ENCODE data around the gene AANAT. TPM values are rescaled to one million over a fixed set of nuclear protein-coding genes. Genes with fewer than 3 reads are reported as not detected.

The AANAT gene
- total and polyA plus RNA-seq, 2 donors, result 0.14 TPM; not detected in 1

GRCh38 chr17:76462556-76463290, 4.7 kb upstream of the AANAT start:
- WGBS, result 91% methylated on average over 24 of the region's 24 CpGs
- Histone ChIP-seq H3K4me3 (ENCODE audit: low read length in 2 of 2) (no peak overlapping the region), H3K9me3 (ENCODE audit: control insufficient read depth in 2 of 2, insufficient read depth in 1 of 2, low read length in 1 of 2) (no peaks in the 10 kb centered on the region), H3K27me3 (ENCODE audit: control insufficient read depth in 2 of 2, insufficient read depth in 1 of 2, low read length in 1 of 2) (peaks cover 0 to 9% of the 10 kb centered on the region in 2 donors), H3K27ac (ENCODE audit: low read depth in 1 of 2, low read length in 1 of 2) (no peak overlapping the region), H3K36me3 (ENCODE audit: control insufficient read depth in 2 of 2, insufficient read depth in 2 of 2, low read length in 1 of 2) (no peaks in the 10 kb centered on the region), H3K4me1 (ENCODE audit: control insufficient read depth in 2 of 2, insufficient read depth in 2 of 2, low read length in 2 of 2) (no peaks in the 10 kb centered on the region)
- no peak for DNase-seq (ENCODE audit: low read depth in 6 of 9, low spot score in 9 of 9)

- WGBS, result 96% methylated on average over 6 of the region's 6 CpGs
- H3K27ac ChIP-seq (ENCODE audit: low read depth in 1 of 2, low read length in 1 of 2), result no peak overlapping the region
- no peaks in the 10 kb centered on the region for H3K4me1 ChIP-seq (ENCODE audit: control insufficient read depth in 2 of 2, insufficient read depth in 2 of 2, low read length in 2 of 2)
- peaks cover 0 to 7% of the 10 kb centered on the region in 2 donors for H3K27me3 ChIP-seq (ENCODE audit: control insufficient read depth in 2 of 2, insufficient read depth in 1 of 2, low read length in 1 of 2)
- H3K4me3 ChIP-seq (ENCODE audit: low read length in 2 of 2), result no peak overlapping the region
- DNase-seq (ENCODE audit: low read depth in 6 of 9, low spot score in 9 of 9), result no peak
- no peaks in the 10 kb centered on the region for H3K36me3 ChIP-seq (ENCODE audit: control insufficient read depth in 2 of 2, insufficient read depth in 2 of 2, low read length in 1 of 2)
- no peaks in the 10 kb centered on the region for H3K9me3 ChIP-seq (ENCODE audit: control insufficient read depth in 2 of 2, insufficient read depth in 1 of 2, low read length in 1 of 2)
These were observed 650 bp upstream of the AANAT start for GRCh38 chr17:76466775-76467130.

GRCh38 chr17:76467809-76468633, 618 bp downstream of the AANAT start:
- no peaks in the 10 kb centered on the region for H3K36me3 ChIP-seq (ENCODE audit: control insufficient read depth in 2 of 2, insufficient read depth in 2 of 2, low read length in 1 of 2)
- H3K9me3 ChIP-seq (ENCODE audit: control insufficient read depth in 2 of 2, insufficient read depth in 1 of 2, low read length in 1 of 2), result no peaks in the 10 kb centered on the region
- no peaks in the 10 kb centered on the region for H3K27me3 ChIP-seq (ENCODE audit: control insufficient read depth in 2 of 2, insufficient read depth in 1 of 2, low read length in 1 of 2)
- DNase-seq (ENCODE audit: low read depth in 6 of 9, low spot score in 9 of 9), result no peak
- WGBS, result 90% methylated on average over 8 of the region's 8 CpGs
- H3K4me1 ChIP-seq (ENCODE audit: control insufficient read depth in 2 of 2, insufficient read depth in 2 of 2, low read length in 2 of 2), result no peaks in the 10 kb centered on the region
- H3K27ac ChIP-seq (ENCODE audit: low read depth in 1 of 2, low read length in 1 of 2), result no peak overlapping the region
- H3K4me3 ChIP-seq (ENCODE audit: low read length in 2 of 2), result no peak overlapping the region

- no peaks in the 10 kb centered on the region for H3K36me3 ChIP-seq (ENCODE audit: control insufficient read depth in 2 of 2, insufficient read depth in 2 of 2, low read length in 1 of 2)
- H3K27ac ChIP-seq (ENCODE audit: low read depth in 1 of 2, low read length in 1 of 2), result no peak overlapping the region
- no peak for DNase-seq (ENCODE audit: low read depth in 6 of 9, low spot score in 9 of 9)
- H3K9me3 ChIP-seq (ENCODE audit: control insufficient read depth in 2 of 2, insufficient read depth in 1 of 2, low read length in 1 of 2), result no peaks in the 10 kb centered on the region
- H3K27me3 ChIP-seq (ENCODE audit: control insufficient read depth in 2 of 2, insufficient read depth in 1 of 2, low read length in 1 of 2), result no peaks in the 10 kb centered on the region
- no peak overlapping the region for H3K4me3 ChIP-seq (ENCODE audit: low read length in 2 of 2)
- WGBS, result 97% methylated on average over 14 of the region's 14 CpGs
- H3K4me1 ChIP-seq (ENCODE audit: control insufficient read depth in 2 of 2, insufficient read depth in 2 of 2, low read length in 2 of 2), result no peaks in the 10 kb centered on the region
These were observed 1.2 kb downstream of the AANAT start for GRCh38 chr17:76468634-76469010.

- no peaks in the 10 kb centered on the region for H3K9me3 ChIP-seq (ENCODE audit: control insufficient read depth in 2 of 2, insufficient read depth in 1 of 2, low read length in 1 of 2)
- H3K4me3 ChIP-seq (ENCODE audit: low read length in 2 of 2), result no peak overlapping the region
- WGBS, result 98% methylated on average over 38 of the region's 38 CpGs
- no peak for DNase-seq (ENCODE audit: low read depth in 6 of 9, low spot score in 9 of 9)
- H3K36me3 ChIP-seq (ENCODE audit: control insufficient read depth in 2 of 2, insufficient read depth in 2 of 2, low read length in 1 of 2), result no peaks in the 10 kb centered on the region
- H3K27ac ChIP-seq (ENCODE audit: low read depth in 1 of 2, low read length in 1 of 2), result no peak overlapping the region
- no peaks in the 10 kb centered on the region for H3K4me1 ChIP-seq (ENCODE audit: control insufficient read depth in 2 of 2, insufficient read depth in 2 of 2, low read length in 2 of 2)
- no peaks in the 10 kb centered on the region for H3K27me3 ChIP-seq (ENCODE audit: control insufficient read depth in 2 of 2, insufficient read depth in 1 of 2, low read length in 1 of 2)
These were observed 1.9 kb downstream of the AANAT start for GRCh38 chr17:76469076-76469990.

GRCh38 chr17:76469991-76470739, 2.8 kb downstream of the AANAT start:
- H3K4me3 ChIP-seq (ENCODE audit: low read length in 2 of 2), result no peak overlapping the region
- H3K27me3 ChIP-seq (ENCODE audit: control insufficient read depth in 2 of 2, insufficient read depth in 1 of 2, low read length in 1 of 2), result no peaks in the 10 kb centered on the region
- H3K4me1 ChIP-seq (ENCODE audit: control insufficient read depth in 2 of 2, insufficient read depth in 2 of 2, low read length in 2 of 2), result no peaks in the 10 kb centered on the region
- no peak for DNase-seq (ENCODE audit: low read depth in 6 of 9, low spot score in 9 of 9)
- H3K9me3 ChIP-seq (ENCODE audit: control insufficient read depth in 2 of 2, insufficient read depth in 1 of 2, low read length in 1 of 2), result peaks cover 0 to 2% of the 10 kb centered on the region in 2 donors
- WGBS, result 95% methylated on average over 13 of the region's 13 CpGs
- H3K27ac ChIP-seq (ENCODE audit: low read depth in 1 of 2, low read length in 1 of 2), result no peak overlapping the region
- H3K36me3 ChIP-seq (ENCODE audit: control insufficient read depth in 2 of 2, insufficient read depth in 2 of 2, low read length in 1 of 2), result no peaks in the 10 kb centered on the region

GRCh38 chr17:76471498-76472257, 4.3 kb downstream of the AANAT start:
- no peak for DNase-seq (ENCODE audit: low read depth in 6 of 9, low spot score in 9 of 9)

GRCh38 chr17:76472258-76472645, 4.8 kb downstream of the AANAT start:
- DNase-seq (ENCODE audit: low read depth in 6 of 9, low spot score in 9 of 9), result no peak
- Histone ChIP-seq H3K4me1 (ENCODE audit: control insufficient read depth in 2 of 2, insufficient read depth in 2 of 2, low read length in 2 of 2) (no peaks in the 10 kb centered on the region), H3K27me3 (ENCODE audit: control insufficient read depth in 2 of 2, insufficient read depth in 1 of 2, low read length in 1 of 2) (no peaks in the 10 kb centered on the region), H3K9me3 (ENCODE audit: control insufficient read depth in 2 of 2, insufficient read depth in 1 of 2, low read length in 1 of 2) (peaks cover 0 to 3% of the 10 kb centered on the region in 2 donors), H3K36me3 (ENCODE audit: control insufficient read depth in 2 of 2, insufficient read depth in 2 of 2, low read length in 1 of 2) (no peaks in the 10 kb centered on the region), H3K27ac (ENCODE audit: low read depth in 1 of 2, low read length in 1 of 2) (no peak overlapping the region), H3K4me3 (ENCODE audit: low read length in 2 of 2) (no peak overlapping the region)
- 93% methylated on average over 15 of the region's 15 CpGs for WGBS

More at GRCh38 chr17:76471498-76472257, 4.3 kb downstream of the AANAT start:
- Histone ChIP-seq H3K4me1 (ENCODE audit: control insufficient read depth in 2 of 2, insufficient read depth in 2 of 2, low read length in 2 of 2) (no peaks in the 10 kb centered on the region), H3K4me3 (ENCODE audit: low read length in 2 of 2) (no peak overlapping the region), H3K27ac (ENCODE audit: low read depth in 1 of 2, low read length in 1 of 2) (no peak overlapping the region), H3K9me3 (ENCODE audit: control insufficient read depth in 2 of 2, insufficient read depth in 1 of 2, low read length in 1 of 2) (peaks cover 0 to 3% of the 10 kb centered on the region in 2 donors), H3K27me3 (ENCODE audit: control insufficient read depth in 2 of 2, insufficient read depth in 1 of 2, low read length in 1 of 2) (no peaks in the 10 kb centered on the region), H3K36me3 (ENCODE audit: control insufficient read depth in 2 of 2, insufficient read depth in 2 of 2, low read length in 1 of 2) (no peaks in the 10 kb centered on the region)
- 97% methylated on average over 35 of the region's 35 CpGs for WGBS
